Right atrium auricular region (tissue), 2 donors: ENCODE measurements around the gene SEPTIN1. TPM values are rescaled to one million over a fixed set of nuclear protein-coding genes. Genes with fewer than 3 reads are reported as not detected.

Experiments used
- DNase-seq: peaks from one replicate; pipeline ENCODE4 v3.0.0-alpha.2; 2019; ENCODE audit warnings: low spot score
- H3K27ac ChIP-seq, 2 donors: fragments of 200-600 bp; sonication (generic); 1 replicate in 1 of 2; 2 replicates in 1 of 2; pipeline ENCODE4 v1.5.1; 2016 to 2019
- H3K27me3 ChIP-seq, 2 donors: fragments of 200-600 bp; sonication (generic); one replicate each; pipeline versions ENCODE4 v1.5.1 to v1.6.0; 2017 to 2019
- H3K36me3 ChIP-seq: fragments of 200-600 bp; sonication (generic); one replicate; pipeline ENCODE4 v1.5.1; 2016
- H3K4me1 ChIP-seq, 2 donors: fragments of 200-600 bp; sonication (generic); one replicate each; pipeline versions ENCODE4 v1.5.1 to v1.6.0; 2017 to 2019
- H3K4me3 ChIP-seq, 2 donors: fragments of 200-600 bp; sonication (generic); 1 replicate in 1 of 2; 2 replicates in 1 of 2; pipeline ENCODE4 v1.5.1; 2017 to 2019; ENCODE audit warnings: mild to moderate bottlenecking in 1 of 2, moderate library complexity in 1 of 2
- H3K9me3 ChIP-seq, 2 donors: fragments of 200-600 bp; sonication (generic); one replicate each; pipeline ENCODE4 v1.5.1; 2019
- CTCF ChIP-seq, 2 donors: fragments of 200-600 bp; sonication (generic); IDR thresholded peaks; one replicate each; pipeline ENCODE4 v1.5.1; 2019; ENCODE audit warnings: antibody characterized with exemption in 2 of 2
- total RNA-seq, 2 donors: library from RNA; depleted of rRNA; stranded (reverse); fragments of >200 nt; gene quantifications; one replicate each; pipeline ENCODE4 v1.1.0, GENCODE V29; 2016

SEPTIN1 gene
- total RNA-seq, 2 donors from 2014 or later: 0.35 TPM; not detected in 1

- no peaks in the 10 kb centered on the region for H3K36me3 ChIP-seq
- H3K4me1 ChIP-seq: peaks cover 0 to 37% of the 10 kb centered on the region in 2 donors
- no peaks in the 10 kb centered on the region for H3K27me3 ChIP-seq
- no peak overlapping the region for H3K4me3 ChIP-seq
- DNase-seq: no peak
- no peak for TF ChIP-seq CTCF (IDR thresholded peaks at IDR 0.05)
- H3K9me3 ChIP-seq: no peaks in the 10 kb centered on the region
- H3K27ac ChIP-seq: peak overlapping the region; percentile 91 to 94
Measured at GRCh38 chr16:30372725-30373124, 9.6 kb downstream of the SEPTIN1 start.

GRCh38 chr16:30372038-30372712 is 10.2 kb downstream of the SEPTIN1 start:
- Histone ChIP-seq H3K36me3 (no peaks in the 10 kb centered on the region), H3K27me3 (no peaks in the 10 kb centered on the region), H3K4me1 (peaks cover 0 to 38% of the 10 kb centered on the region in 2 donors), H3K9me3 (no peaks in the 10 kb centered on the region), H3K4me3 (no peak overlapping the region), H3K27ac (peak overlapping the region; percentile 91 to 94)
- no peak for DNase-seq
- TF ChIP-seq CTCF (IDR thresholded peaks at IDR 0.05): no peak

GRCh38 chr16:30371248-30371816 is 11.0 kb downstream of the SEPTIN1 start:
- Histone ChIP-seq H3K27me3 (no peaks in the 10 kb centered on the region), H3K27ac (peak overlapping the region; percentile 91 to 94), H3K4me1 (peaks cover 0 to 43% of the 10 kb centered on the region in 2 donors), H3K36me3 (no peaks in the 10 kb centered on the region), H3K9me3 (no peaks in the 10 kb centered on the region), H3K4me3 (peak overlapping the region; percentile 26 to 51)
- no peak for TF ChIP-seq CTCF (IDR thresholded peaks at IDR 0.05)
- DNase-seq: no peak

- Histone ChIP-seq H3K4me3 (peak within 1 kb of the TSS; percentile 90), H3K27ac (peak within 1 kb of the TSS; percentile 91 to 94), H3K4me1 (peaks cover 0 to 50% of the 10 kb centered on the region in 2 donors), H3K27me3 (no peaks in the 10 kb centered on the region), H3K36me3 (peaks cover 2% of the 10 kb centered on the region), H3K9me3 (no peaks in the 10 kb centered on the region)
- TF ChIP-seq CTCF (IDR thresholded peaks at IDR 0.05): peak in 1 of 2 donors; percentile 28
- DNase-seq: peak; percentile 100
Measured at GRCh38 chr16:30370456-30371247, 11.7 kb downstream of the SEPTIN1 start, which contains the start of gene TBC1D10B. Gene TBC1D10B, minus strand, starts transcription at chr16:30370494. Its CDS starts 311 bp downstream, at chr16:30370183.

GRCh38 chr16:30369938-30370455 is 12.4 kb downstream of the SEPTIN1 start:
- DNase-seq: no peak
- H3K27ac ChIP-seq: peak overlapping the region; percentile 81 to 85
- TF ChIP-seq CTCF (IDR thresholded peaks at IDR 0.05): no peak
- peak overlapping the region; percentile 90 for H3K4me3 ChIP-seq
- peaks cover 0 to 56% of the 10 kb centered on the region in 2 donors for H3K4me1 ChIP-seq
- no peaks in the 10 kb centered on the region for H3K9me3 ChIP-seq
- no peaks in the 10 kb centered on the region for H3K27me3 ChIP-seq
- H3K36me3 ChIP-seq: peaks cover 8% of the 10 kb centered on the region
